WTC11 (cell line): ENCODE results near the gene FGF14. TPM values are rescaled to one million over a fixed set of nuclear protein-coding genes. Genes with fewer than 3 reads are reported as not detected.

Source experiments
- ATAC-seq: fragments of 200-7000 bp; cut with Tn5 transposase; 2 replicates; pipeline ENCODE4 v1.10.0; 2021; ENCODE audit warnings: mild to moderate bottlenecking, moderate library complexity
- CTCF ChIA-PET: fragments of 300-600 bp; sonication (Branson Sonifier 250); formaldehyde crosslinking; loops from one replicate; lab custom pipeline; 2021; ENCODE audit warnings: antibody characterized with exemption; lab: Charles Lee
- POLR2A ChIA-PET: fragments of 350-600 bp; sonication (Branson Sonifier 250); formaldehyde crosslinking; loops from one replicate; lab custom pipeline; 2021; ENCODE audit warnings: antibody characterized with exemption; lab: Charles Lee
- DNase-seq: peaks from one replicate; pipeline ENCODE4 v3.0.0; 2021; ENCODE audit warnings: low spot score
- H3K27ac Mint-ChIP-seq: 2 replicates; pipeline ENCODE4 v1.8.0; 2021; ENCODE audit warnings: mixed read lengths
- H3K27me3 Mint-ChIP-seq: 2 replicates; pipeline ENCODE4 v1.8.0; 2021; ENCODE audit warnings: low read depth, mild to moderate bottlenecking, moderate library complexity, mixed read lengths
- H3K36me3 Mint-ChIP-seq: 2 replicates; pipeline ENCODE4 v1.8.0; 2021; ENCODE audit warnings: mixed read lengths
- H3K4me1 Mint-ChIP-seq: 2 replicates; pipeline ENCODE4 v1.8.0; 2022; ENCODE audit warnings: mixed read lengths
- H3K4me3 Mint-ChIP-seq: 2 replicates; pipeline ENCODE4 v1.8.0; 2021; ENCODE audit warnings: mild to moderate bottlenecking, moderate library complexity, mixed read lengths
- H3K9me3 Mint-ChIP-seq: 2 replicates; pipeline ENCODE4 v1.8.0; 2021; ENCODE audit warnings: mixed read lengths
- ATF1 ChIP-seq: sonication (generic); formaldehyde crosslinking; IDR thresholded peaks from 2 replicates; pipeline ENCODE4 v1.8.1; 2023; ENCODE audit warnings: mild to moderate bottlenecking, moderate library complexity, missing genetic modification reagents
- CREB1 ChIP-seq: sonication (generic); formaldehyde crosslinking; IDR thresholded peaks from 2 replicates; pipeline ENCODE4 v1.8.0; 2023; ENCODE audit warnings: mild to moderate bottlenecking, missing genetic modification reagents
- ELF4 ChIP-seq: sonication (generic); formaldehyde crosslinking; IDR thresholded peaks from 2 replicates; pipeline ENCODE4 v1.8.1; 2022; ENCODE audit warnings: low read depth, mild to moderate bottlenecking, moderate library complexity, missing genetic modification reagents
- FOXJ3 ChIP-seq: sonication (generic); formaldehyde crosslinking; IDR thresholded peaks from 2 replicates; pipeline ENCODE4 v1.9.0; 2021; ENCODE audit warnings: missing genetic modification reagents, mild to moderate bottlenecking, borderline replicate concordance
- GRHL2 ChIP-seq: fragments of 250-450 bp; sonication (Bioruptor Pico); IDR thresholded peaks from 2 replicates; pipeline ENCODE4 v1.8.0; 2022; ENCODE audit warnings: mild to moderate bottlenecking, moderate library complexity; ENCODE audit not compliant: insufficient replicate concordance, severe bottlenecking
- KAT7 ChIP-seq: sonication (generic); formaldehyde crosslinking; IDR thresholded peaks from 2 replicates; pipeline ENCODE4 v1.8.1; 2023; ENCODE audit warnings: missing genetic modification reagents, mild to moderate bottlenecking, borderline replicate concordance
- NR1H2 ChIP-seq: sonication (generic); formaldehyde crosslinking; IDR thresholded peaks from 2 replicates; pipeline ENCODE4 v1.9.0; 2021; ENCODE audit warnings: mild to moderate bottlenecking, moderate library complexity, missing genetic modification reagents
- NR3C1 ChIP-seq: sonication (generic); formaldehyde crosslinking; conservative IDR thresholded peaks from 2 replicates; pipeline ENCODE4 v1.8.1; 2023; ENCODE audit warnings: low read depth, mild to moderate bottlenecking, missing genetic modification reagents
- TEAD1 ChIP-seq: sonication (generic); formaldehyde crosslinking; IDR thresholded peaks from 2 replicates; pipeline ENCODE4 v1.8.0; 2022; ENCODE audit warnings: mild to moderate bottlenecking, missing genetic modification reagents
- ZNF121 ChIP-seq: sonication (generic); formaldehyde crosslinking; IDR thresholded peaks from 2 replicates; pipeline ENCODE4 v1.8.0; 2023; ENCODE audit warnings: missing genetic modification reagents
- ZNF232 ChIP-seq: sonication (generic); formaldehyde crosslinking; IDR thresholded peaks from 2 replicates; pipeline ENCODE4 v1.8.0; 2022; ENCODE audit warnings: mild to moderate bottlenecking, missing genetic modification reagents
- ZNF317 ChIP-seq: sonication (generic); formaldehyde crosslinking; IDR thresholded peaks from 2 replicates; pipeline ENCODE4 v1.8.1; 2023; ENCODE audit warnings: low read depth, mild to moderate bottlenecking, moderate library complexity, missing genetic modification reagents, borderline replicate concordance
- total RNA-seq: library from RNA; stranded (reverse); gene quantifications from 3 replicates; pipeline ENCODE4 v1.2.3, GENCODE V29; 2021
- TF ChIP-seq, protein P1 (sequence below): sonication (generic); formaldehyde crosslinking; IDR thresholded peaks from 2 replicates; pipeline ENCODE4 v1.8.1; 2023; ENCODE audit warnings: mild to moderate bottlenecking, missing genetic modification reagents, moderate library complexity
- TF ChIP-seq, protein P2 (sequence below): sonication (generic); formaldehyde crosslinking; conservative IDR thresholded peaks from 2 replicates; pipeline ENCODE4 v1.8.1; 2022; ENCODE audit warnings: mild to moderate bottlenecking, missing genetic modification reagents
- TF ChIP-seq, protein P3 (sequence below): sonication (generic); formaldehyde crosslinking; IDR thresholded peaks from 2 replicates; pipeline ENCODE4 v1.8.0; 2022; ENCODE audit warnings: mild to moderate bottlenecking, missing genetic modification reagents
- TF ChIP-seq, protein P4 (sequence below): fragments of 250-450 bp; sonication (Bioruptor Pico); IDR thresholded peaks from 2 replicates; pipeline ENCODE4 v1.9.0; 2021; ENCODE audit warnings: mild to moderate bottlenecking
- TF ChIP-seq, protein P5 (sequence below): fragments of 250-450 bp; sonication (Bioruptor Pico); IDR thresholded peaks from 2 replicates; pipeline ENCODE4 v1.8.0; 2021; ENCODE audit warnings: mild to moderate bottlenecking
- TF ChIP-seq, protein P6 (sequence below): sonication (generic); formaldehyde crosslinking; IDR thresholded peaks from 2 replicates; pipeline ENCODE4 v1.8.0; 2023; ENCODE audit warnings: mild to moderate bottlenecking, missing genetic modification reagents
- TF ChIP-seq, protein P7 (sequence below): fragments of 250-450 bp; sonication (Bioruptor Pico); conservative IDR thresholded peaks from 2 replicates; pipeline ENCODE4 v1.9.0; 2021; ENCODE audit warnings: mild to moderate bottlenecking
- TF ChIP-seq, protein P8 (sequence below): sonication (generic); formaldehyde crosslinking; IDR thresholded peaks from 2 replicates; pipeline ENCODE4 v1.8.1; 2022; ENCODE audit warnings: missing genetic modification reagents, borderline replicate concordance
- TF ChIP-seq, protein P9 (sequence below): fragments of 250-450 bp; sonication (Bioruptor Pico); IDR thresholded peaks from 2 replicates; pipeline ENCODE4 v1.9.0; 2021; ENCODE audit warnings: mild to moderate bottlenecking, borderline replicate concordance

Gene FGF14
- total RNA-seq, 1 experiment from 2014 or later, result 0.28 TPM

DNA sequence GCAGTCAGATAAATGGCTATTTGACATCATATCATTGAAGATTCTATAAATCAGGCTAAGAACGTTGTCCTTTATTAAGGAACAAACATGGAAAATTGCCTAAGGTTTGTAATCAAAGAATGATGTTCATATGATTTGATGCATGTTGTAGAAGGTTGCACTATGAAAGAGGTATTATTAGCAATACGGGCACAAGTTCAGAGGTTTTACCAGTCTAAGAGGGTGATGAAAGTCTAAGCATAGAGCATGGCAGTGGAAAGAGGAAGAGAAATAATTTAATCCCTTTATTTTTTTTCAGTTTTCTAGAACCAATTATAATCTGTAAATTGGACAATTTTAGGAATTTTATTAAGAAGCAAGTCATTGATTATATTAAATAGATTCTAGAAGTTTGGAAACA is 450.7 kb downstream of the FGF14 start:
- TF ChIP-seq FOXJ3 (CRISPR knock-in tag) (no peak), CREB1 (CRISPR knock-in tag) (no peak), TEAD1 (no peak), ATF1 (no peak), NR1H2 (CRISPR knock-in tag) (no peak), ELF4 (CRISPR knock-in tag) (no peak), ZNF317 (CRISPR knock-in tag) (no peak), KAT7 (CRISPR knock-in tag) (no peak), ZNF232 (no peak), ZNF121 (no peak)
- TF ChIP-seq, protein P1, sequence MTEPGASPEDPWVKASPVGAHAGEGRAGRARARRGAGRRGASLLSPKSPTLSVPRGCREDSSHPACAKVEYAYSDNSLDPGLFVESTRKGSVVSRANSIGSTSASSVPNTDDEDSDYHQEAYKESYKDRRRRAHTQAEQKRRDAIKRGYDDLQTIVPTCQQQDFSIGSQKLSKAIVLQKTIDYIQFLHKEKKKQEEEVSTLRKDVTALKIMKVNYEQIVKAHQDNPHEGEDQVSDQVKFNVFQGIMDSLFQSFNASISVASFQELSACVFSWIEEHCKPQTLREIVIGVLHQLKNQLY (CRISPR knock-in tag), result no peak
- TF ChIP-seq, protein P2, sequence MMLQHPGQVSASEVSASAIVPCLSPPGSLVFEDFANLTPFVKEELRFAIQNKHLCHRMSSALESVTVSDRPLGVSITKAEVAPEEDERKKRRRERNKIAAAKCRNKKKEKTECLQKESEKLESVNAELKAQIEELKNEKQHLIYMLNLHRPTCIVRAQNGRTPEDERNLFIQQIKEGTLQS, result no peak
- TF ChIP-seq, protein P3, sequence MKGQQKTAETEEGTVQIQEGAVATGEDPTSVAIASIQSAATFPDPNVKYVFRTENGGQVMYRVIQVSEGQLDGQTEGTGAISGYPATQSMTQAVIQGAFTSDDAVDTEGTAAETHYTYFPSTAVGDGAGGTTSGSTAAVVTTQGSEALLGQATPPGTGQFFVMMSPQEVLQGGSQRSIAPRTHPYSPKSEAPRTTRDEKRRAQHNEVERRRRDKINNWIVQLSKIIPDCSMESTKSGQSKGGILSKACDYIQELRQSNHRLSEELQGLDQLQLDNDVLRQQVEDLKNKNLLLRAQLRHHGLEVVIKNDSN (CRISPR knock-in tag), result no peak
- TF ChIP-seq, protein P4, sequence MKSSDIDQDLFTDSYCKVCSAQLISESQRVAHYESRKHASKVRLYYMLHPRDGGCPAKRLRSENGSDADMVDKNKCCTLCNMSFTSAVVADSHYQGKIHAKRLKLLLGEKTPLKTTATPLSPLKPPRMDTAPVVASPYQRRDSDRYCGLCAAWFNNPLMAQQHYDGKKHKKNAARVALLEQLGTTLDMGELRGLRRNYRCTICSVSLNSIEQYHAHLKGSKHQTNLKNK (CRISPR knock-in tag), result no peak
- TF ChIP-seq, protein P5, sequence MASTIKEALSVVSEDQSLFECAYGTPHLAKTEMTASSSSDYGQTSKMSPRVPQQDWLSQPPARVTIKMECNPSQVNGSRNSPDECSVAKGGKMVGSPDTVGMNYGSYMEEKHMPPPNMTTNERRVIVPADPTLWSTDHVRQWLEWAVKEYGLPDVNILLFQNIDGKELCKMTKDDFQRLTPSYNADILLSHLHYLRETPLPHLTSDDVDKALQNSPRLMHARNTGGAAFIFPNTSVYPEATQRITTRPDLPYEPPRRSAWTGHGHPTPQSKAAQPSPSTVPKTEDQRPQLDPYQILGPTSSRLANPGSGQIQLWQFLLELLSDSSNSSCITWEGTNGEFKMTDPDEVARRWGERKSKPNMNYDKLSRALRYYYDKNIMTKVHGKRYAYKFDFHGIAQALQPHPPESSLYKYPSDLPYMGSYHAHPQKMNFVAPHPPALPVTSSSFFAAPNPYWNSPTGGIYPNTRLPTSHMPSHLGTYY (CRISPR knock-in tag), result no peak
- TF ChIP-seq, protein P6, sequence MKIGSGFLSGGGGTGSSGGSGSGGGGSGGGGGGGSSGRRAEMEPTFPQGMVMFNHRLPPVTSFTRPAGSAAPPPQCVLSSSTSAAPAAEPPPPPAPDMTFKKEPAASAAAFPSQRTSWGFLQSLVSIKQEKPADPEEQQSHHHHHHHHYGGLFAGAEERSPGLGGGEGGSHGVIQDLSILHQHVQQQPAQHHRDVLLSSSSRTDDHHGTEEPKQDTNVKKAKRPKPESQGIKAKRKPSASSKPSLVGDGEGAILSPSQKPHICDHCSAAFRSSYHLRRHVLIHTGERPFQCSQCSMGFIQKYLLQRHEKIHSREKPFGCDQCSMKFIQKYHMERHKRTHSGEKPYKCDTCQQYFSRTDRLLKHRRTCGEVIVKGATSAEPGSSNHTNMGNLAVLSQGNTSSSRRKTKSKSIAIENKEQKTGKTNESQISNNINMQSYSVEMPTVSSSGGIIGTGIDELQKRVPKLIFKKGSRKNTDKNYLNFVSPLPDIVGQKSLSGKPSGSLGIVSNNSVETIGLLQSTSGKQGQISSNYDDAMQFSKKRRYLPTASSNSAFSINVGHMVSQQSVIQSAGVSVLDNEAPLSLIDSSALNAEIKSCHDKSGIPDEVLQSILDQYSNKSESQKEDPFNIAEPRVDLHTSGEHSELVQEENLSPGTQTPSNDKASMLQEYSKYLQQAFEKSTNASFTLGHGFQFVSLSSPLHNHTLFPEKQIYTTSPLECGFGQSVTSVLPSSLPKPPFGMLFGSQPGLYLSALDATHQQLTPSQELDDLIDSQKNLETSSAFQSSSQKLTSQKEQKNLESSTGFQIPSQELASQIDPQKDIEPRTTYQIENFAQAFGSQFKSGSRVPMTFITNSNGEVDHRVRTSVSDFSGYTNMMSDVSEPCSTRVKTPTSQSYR, result no peak
- TF ChIP-seq, protein P7, sequence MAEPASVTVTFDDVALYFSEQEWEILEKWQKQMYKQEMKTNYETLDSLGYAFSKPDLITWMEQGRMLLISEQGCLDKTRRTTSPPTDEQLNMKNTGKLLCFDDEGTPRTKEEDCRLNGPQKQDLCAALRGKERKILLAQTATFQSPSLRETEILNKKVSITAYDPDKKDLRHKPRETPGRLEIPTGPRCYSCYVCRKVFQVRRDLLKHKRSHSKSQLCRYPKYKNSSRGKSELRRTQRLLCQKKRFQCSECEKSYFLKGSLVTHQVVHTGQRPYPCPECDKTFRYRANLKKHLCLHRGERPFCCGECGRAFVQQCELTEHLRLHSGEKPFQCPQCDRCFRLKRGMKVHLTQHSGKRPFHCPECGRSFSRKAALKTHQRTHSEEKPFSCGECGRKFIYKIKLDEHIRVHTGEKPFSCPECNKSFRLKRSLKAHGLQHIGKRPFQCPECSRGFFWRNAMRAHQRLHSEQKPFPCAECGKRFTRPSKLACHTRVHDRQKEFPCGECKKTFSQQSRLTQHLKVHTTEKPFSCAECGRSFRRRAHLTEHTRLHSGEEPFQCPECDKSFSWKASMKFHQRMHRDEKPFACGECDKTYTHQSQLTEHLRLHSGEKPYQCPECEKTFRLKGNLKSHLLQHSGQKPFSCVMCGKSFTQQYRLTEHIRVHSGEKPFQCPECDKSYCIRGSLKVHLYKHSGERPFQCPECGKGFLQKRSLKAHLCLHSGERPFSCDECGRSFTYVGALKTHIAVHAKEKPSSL (CRISPR knock-in tag), result no peak
- no peaks in the 10 kb centered on the region for H3K36me3 Mint-ChIP-seq

DNA sequence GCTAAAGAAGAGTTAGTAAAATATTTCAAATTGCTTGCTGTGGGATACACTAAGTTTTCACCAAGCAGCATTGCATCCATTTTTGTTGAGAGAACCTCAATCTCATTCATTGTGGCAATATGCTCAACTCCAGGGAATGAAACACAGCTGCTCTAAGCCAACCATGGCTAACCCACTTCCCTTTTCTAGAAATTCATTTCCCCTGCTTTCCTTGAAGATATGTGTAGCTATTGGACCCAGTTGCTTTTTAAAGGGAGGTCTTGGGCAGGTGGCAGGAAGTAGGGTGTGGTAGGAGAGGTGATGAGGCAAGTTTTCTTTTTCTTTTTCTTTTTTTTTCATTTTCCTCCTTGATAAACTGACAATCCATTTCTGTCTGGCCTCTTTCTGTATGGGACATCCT is 452.2 kb downstream of the FGF14 start:
- no peaks in the 10 kb centered on the region for H3K36me3 Mint-ChIP-seq
- DNase-seq (no peak), ATAC-seq (no peak)
- peaks cover 6% of the 10 kb centered on the region for H3K9me3 Mint-ChIP-seq
- peaks cover 11% of the 10 kb centered on the region for H3K4me1 Mint-ChIP-seq
- H3K27ac Mint-ChIP-seq, result no peak overlapping the region
- H3K27me3 Mint-ChIP-seq, result no peaks in the 10 kb centered on the region
- no peak overlapping the region for H3K4me3 Mint-ChIP-seq
- ChIA-PET POLR2A (no interaction called here), CTCF (interaction anchor here (0.9 to 1.9 kb wide), 2 partner anchors 9 to 142 kb away, joined by 4 to 9 read pairs; no protein-coding TSS in a partner anchor)
- no peak for TF ChIP-seq FOXJ3 (CRISPR knock-in tag)
- TF ChIP-seq GRHL2 (CRISPR knock-in tag), result no peak
- TF ChIP-seq, protein P8, sequence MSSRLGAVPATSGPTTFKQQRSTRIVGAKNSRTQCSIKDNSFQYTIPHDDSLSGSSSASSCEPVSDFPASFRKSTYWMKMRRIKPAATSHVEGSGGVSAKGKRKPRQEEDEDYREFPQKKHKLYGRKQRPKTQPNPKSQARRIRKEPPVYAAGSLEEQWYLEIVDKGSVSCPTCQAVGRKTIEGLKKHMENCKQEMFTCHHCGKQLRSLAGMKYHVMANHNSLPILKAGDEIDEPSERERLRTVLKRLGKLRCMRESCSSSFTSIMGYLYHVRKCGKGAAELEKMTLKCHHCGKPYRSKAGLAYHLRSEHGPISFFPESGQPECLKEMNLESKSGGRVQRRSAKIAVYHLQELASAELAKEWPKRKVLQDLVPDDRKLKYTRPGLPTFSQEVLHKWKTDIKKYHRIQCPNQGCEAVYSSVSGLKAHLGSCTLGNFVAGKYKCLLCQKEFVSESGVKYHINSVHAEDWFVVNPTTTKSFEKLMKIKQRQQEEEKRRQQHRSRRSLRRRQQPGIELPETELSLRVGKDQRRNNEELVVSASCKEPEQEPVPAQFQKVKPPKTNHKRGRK (CRISPR knock-in tag), result no peak
- no peak for TF ChIP-seq NR3C1 (CRISPR knock-in tag)
- TF ChIP-seq, protein P9, sequence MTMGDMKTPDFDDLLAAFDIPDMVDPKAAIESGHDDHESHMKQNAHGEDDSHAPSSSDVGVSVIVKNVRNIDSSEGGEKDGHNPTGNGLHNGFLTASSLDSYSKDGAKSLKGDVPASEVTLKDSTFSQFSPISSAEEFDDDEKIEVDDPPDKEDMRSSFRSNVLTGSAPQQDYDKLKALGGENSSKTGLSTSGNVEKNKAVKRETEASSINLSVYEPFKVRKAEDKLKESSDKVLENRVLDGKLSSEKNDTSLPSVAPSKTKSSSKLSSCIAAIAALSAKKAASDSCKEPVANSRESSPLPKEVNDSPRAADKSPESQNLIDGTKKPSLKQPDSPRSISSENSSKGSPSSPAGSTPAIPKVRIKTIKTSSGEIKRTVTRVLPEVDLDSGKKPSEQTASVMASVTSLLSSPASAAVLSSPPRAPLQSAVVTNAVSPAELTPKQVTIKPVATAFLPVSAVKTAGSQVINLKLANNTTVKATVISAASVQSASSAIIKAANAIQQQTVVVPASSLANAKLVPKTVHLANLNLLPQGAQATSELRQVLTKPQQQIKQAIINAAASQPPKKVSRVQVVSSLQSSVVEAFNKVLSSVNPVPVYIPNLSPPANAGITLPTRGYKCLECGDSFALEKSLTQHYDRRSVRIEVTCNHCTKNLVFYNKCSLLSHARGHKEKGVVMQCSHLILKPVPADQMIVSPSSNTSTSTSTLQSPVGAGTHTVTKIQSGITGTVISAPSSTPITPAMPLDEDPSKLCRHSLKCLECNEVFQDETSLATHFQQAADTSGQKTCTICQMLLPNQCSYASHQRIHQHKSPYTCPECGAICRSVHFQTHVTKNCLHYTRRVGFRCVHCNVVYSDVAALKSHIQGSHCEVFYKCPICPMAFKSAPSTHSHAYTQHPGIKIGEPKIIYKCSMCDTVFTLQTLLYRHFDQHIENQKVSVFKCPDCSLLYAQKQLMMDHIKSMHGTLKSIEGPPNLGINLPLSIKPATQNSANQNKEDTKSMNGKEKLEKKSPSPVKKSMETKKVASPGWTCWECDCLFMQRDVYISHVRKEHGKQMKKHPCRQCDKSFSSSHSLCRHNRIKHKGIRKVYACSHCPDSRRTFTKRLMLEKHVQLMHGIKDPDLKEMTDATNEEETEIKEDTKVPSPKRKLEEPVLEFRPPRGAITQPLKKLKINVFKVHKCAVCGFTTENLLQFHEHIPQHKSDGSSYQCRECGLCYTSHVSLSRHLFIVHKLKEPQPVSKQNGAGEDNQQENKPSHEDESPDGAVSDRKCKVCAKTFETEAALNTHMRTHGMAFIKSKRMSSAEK (CRISPR knock-in tag), result no peak

More for the DNA sequence above, 450.7 kb downstream of the FGF14 start:
- CTCF ChIA-PET, result interaction anchor here (1.9 kb wide), 1 partner anchor 140 kb away, joined by 9 read pairs; no protein-coding TSS in a partner anchor
- no peak overlapping the region for H3K27ac Mint-ChIP-seq
- ATAC-seq (no peak), DNase-seq (no peak)
- no peaks in the 10 kb centered on the region for H3K27me3 Mint-ChIP-seq
- no peak overlapping the region for H3K4me3 Mint-ChIP-seq
- POLR2A ChIA-PET, result interaction anchor here (0.6 kb wide), 1 partner anchor 489 kb away, joined by 4 read pairs; no protein-coding TSS in a partner anchor
- peaks cover 6% of the 10 kb centered on the region for H3K9me3 Mint-ChIP-seq
- peaks cover 11% of the 10 kb centered on the region for H3K4me1 Mint-ChIP-seq
